ENCODE measurements around the gene CDH4. TPM values are rescaled to one million over a fixed set of nuclear protein-coding genes. Genes with fewer than 3 reads are reported as not detected.

Gene CDH4
- total and polyA plus RNA-seq, 2 of the 8 experiments (the other 6 are each of a cell fraction or from before 2014, with no cell fraction given): 4.3 to 7.9 TPM

GRCh38 chr20:61503106-61503505 lies 251.0 kb downstream of the CDH4 start:
- Histone ChIP-seq H3K9me3 (ENCODE audit: insufficient read depth in 2 of 2, low read depth in 1 of 2, low read length in 1 of 2) (no peaks in the 10 kb centered on the region), H4K8ac (ENCODE audit: extremely low read depth, insufficient read depth, low read length) (no peak overlapping the region), H4K20me1 (replicated peaks in 1 of 2; ENCODE audit: control insufficient read depth in 1 of 2, insufficient read depth in 2 of 2, low read length in 2 of 2) (no peaks in the 10 kb centered on the region), H3K9ac (replicated peaks in 1 of 4; ENCODE audit: extremely low read depth in 1 of 4, low read depth in 3 of 4, low read length in 3 of 4) (no peak overlapping the region), H4K91ac (replicated peaks; ENCODE audit: insufficient read length, low read length) (no peak overlapping the region), H3K79me2 (ENCODE audit: control insufficient read depth in 1 of 2, insufficient read depth in 2 of 2, low read length in 2 of 2) (no peaks in the 10 kb centered on the region), H2AK5ac (ENCODE audit: low read depth, low read length) (no peak overlapping the region), H3K14ac (ENCODE audit: insufficient read length) (no peak overlapping the region), H3K4me3 (ENCODE audit: extremely low read depth in 1 of 4, insufficient read depth in 2 of 4, low read depth in 3 of 4, low read length in 4 of 4) (no peak overlapping the region), H2BK12ac (ENCODE audit: low read depth, low read length) (no peak overlapping the region), H3K4ac (replicated peaks; ENCODE audit: insufficient read length, low read depth, low read length) (no peak overlapping the region), H2BK20ac (ENCODE audit: low read length) (no peak overlapping the region), H3K23me2 (ENCODE audit: low read depth, low read length) (no peaks in the 10 kb centered on the region), H4K5ac (ENCODE audit: insufficient read length, low read depth, low read length) (no peak overlapping the region), H3K4me1 (replicated peaks in 1 of 4; ENCODE audit: control insufficient read depth in 3 of 4, insufficient read depth in 4 of 4, low read length in 3 of 4) (peaks cover 5 to 15% (median 8%) of the 10 kb centered on the region in 4 experiments), H3K18ac (ENCODE audit: extremely low read depth, low read length) (no peak overlapping the region), H3K27ac (ENCODE audit: low read depth, low read length) (no peak overlapping the region), H2BK120ac (replicated peaks; ENCODE audit: low read depth, low read length) (no peak overlapping the region), H2BK5ac (ENCODE audit: low read depth, low read length) (no peak overlapping the region), H3K36me3 (ENCODE audit: control insufficient read depth in 2 of 4, insufficient read depth in 4 of 4, low read length in 3 of 4) (no peaks in the 10 kb centered on the region), H3K56ac (replicated peaks; ENCODE audit: insufficient read length, low read depth, low read length) (no peak overlapping the region), H3K79me1 (ENCODE audit: low read depth, low read length) (no peaks in the 10 kb centered on the region), H2BK15ac (ENCODE audit: low read length) (no peak overlapping the region), H3K27me3 (replicated peaks in 1 of 4; ENCODE audit: control insufficient read depth in 3 of 4, extremely low read depth in 1 of 4, insufficient read depth in 3 of 4, low read length in 3 of 4) (peaks cover 0 to 3% (median under 1%) of the 10 kb centered on the region in 4 experiments; a peak in 4 of 7 replicates), H3K4me2 (ENCODE audit: insufficient read depth in 1 of 2, low read depth in 2 of 2, low read length in 2 of 2) (no peak overlapping the region), H2AFZ (ENCODE audit: low read length) (no peak overlapping the region), H3K23ac (ENCODE audit: insufficient read length) (no peak overlapping the region)
- DNase-seq (ENCODE audit: low read depth in 1 of 2, low spot score in 2 of 2) (no peak), FAIRE-seq (no peak)
- POLR2A ChIA-PET (ENCODE audit: partially characterized antibody): no interaction called here
- CTCF ChIA-PET (ENCODE audit: partially characterized antibody): interaction anchor here (0.8 to 2.5 kb wide), 3 partner anchors 9 to 64 kb away, joined by 4 to 8 read pairs (median 6); no protein-coding TSS in a partner anchor
- 89% methylated on average over 7 of the region's 7 CpGs; no CpG with 5 or more reads in 1 of the 2 experiments for WGBS, 2 experiments (ENCODE audit: extremely low coverage in 1 of 2, insufficient coverage in 1 of 2, insufficient read length in 1 of 2, insufficient replicate concordance in 2 of 2, low coverage in 1 of 2, low lambda C conversion rate in 2 of 2, missing lambda C conversion rate in 1 of 2)
- TF ChIP-seq SP4 (IDR thresholded peaks at IDR 0.05; ENCODE audit: low read length) (no peak), SIRT6 (IDR thresholded peaks at IDR 0.05; ENCODE audit: low read length) (no peak), CREB1 (IDR thresholded peaks at IDR 0.05) (no peak), CHD1 (IDR thresholded peaks at IDR 0.05; ENCODE audit: low read depth, low read length) (no peak), CEBPB (IDR thresholded peaks at IDR 0.05; ENCODE audit: low read depth, low read length) (no peak), FOSL1 (IDR thresholded peaks at IDR 0.05; ENCODE audit: insufficient read depth, low read depth, low read length) (no peak), RNF2 (IDR thresholded peaks at IDR 0.05; ENCODE audit: borderline replicate concordance, low read depth, low read length, missing control alignments, poor library complexity, severe bottlenecking) (no peak), HDAC6 (IDR thresholded peaks at IDR 0.05; ENCODE audit: low read depth, low read length) (no peak), MAX (IDR thresholded peaks at IDR 0.05) (no peak), GTF2F1 (IDR thresholded peaks at IDR 0.05; ENCODE audit: borderline replicate concordance, low read depth, low read length) (no peak), JUN (IDR thresholded peaks at IDR 0.05; ENCODE audit: low read depth, low read length) (no peak), ZNF274 (IDR thresholded peaks at IDR 0.05; ENCODE audit: borderline replicate concordance, extremely low read depth, low read length) (no peak), RXRA (IDR thresholded peaks at IDR 0.05; ENCODE audit: insufficient read depth, low read depth, low read length) (no peak)
- TF ChIP-seq, protein P1, sequence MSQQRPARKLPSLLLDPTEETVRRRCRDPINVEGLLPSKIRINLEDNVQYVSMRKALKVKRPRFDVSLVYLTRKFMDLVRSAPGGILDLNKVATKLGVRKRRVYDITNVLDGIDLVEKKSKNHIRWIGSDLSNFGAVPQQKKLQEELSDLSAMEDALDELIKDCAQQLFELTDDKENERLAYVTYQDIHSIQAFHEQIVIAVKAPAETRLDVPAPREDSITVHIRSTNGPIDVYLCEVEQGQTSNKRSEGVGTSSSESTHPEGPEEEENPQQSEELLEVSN (IDR thresholded peaks at IDR 0.05): no peak

Measured in H1 (cell line).